IPS-NIHi7 (cell line): Measurements from ENCODE around the gene BARD1.
"Not testable (repeated sequence)": the region's sequence is repeated elsewhere in the genome, so short reads cannot be mapped to it uniquely, and the experiment has no call there.

Experiments
- DNase-seq: peaks from one replicate; pipeline ENCODE4 v3.0.0; 2012; ENCODE audit warnings: mixed read lengths; ENCODE audit errors: extremely low spot score

The BARD1 gene

GRCh38 chr2:214808981-214809750 is at the start of gene BARD1:
TSS of gene BARD1 (minus strand) at chr2:214809683. CDS start at chr2:214809569, 114 bp downstream.
- DNase-seq, result peak; percentile 35

GRCh38 chr2:214856137-214856536 is 46.7 kb upstream of the BARD1 start:
- no peak for DNase-seq

DNA sequence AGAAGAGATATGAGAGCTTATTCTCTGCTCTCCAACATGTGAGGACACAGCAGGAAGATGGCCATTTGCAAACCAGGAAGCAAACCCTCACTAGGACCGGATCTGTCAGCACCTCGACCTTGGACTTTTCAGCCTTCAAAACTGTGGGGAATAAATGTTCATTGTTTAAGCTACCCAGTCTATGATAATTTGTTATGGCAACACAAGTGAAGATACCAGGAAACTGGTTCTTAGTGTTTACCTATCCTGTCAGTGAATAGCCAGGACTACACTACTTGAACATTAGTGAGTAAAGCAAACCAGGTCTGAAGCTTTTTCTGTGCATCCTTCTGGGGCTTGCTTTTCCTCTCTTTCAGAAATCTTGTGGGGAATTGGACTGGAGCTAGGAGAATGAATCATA is 44.4 kb upstream of the BARD1 start:
- DNase-seq, result no peak

- DNase-seq, result no peak
Measured at GRCh38 chr2:214843823-214844222, 34.3 kb upstream of the BARD1 start.

- DNase-seq, result no peak
Measured at GRCh38 chr2:214839464-214839863, 30.0 kb upstream of the BARD1 start.

DNA sequence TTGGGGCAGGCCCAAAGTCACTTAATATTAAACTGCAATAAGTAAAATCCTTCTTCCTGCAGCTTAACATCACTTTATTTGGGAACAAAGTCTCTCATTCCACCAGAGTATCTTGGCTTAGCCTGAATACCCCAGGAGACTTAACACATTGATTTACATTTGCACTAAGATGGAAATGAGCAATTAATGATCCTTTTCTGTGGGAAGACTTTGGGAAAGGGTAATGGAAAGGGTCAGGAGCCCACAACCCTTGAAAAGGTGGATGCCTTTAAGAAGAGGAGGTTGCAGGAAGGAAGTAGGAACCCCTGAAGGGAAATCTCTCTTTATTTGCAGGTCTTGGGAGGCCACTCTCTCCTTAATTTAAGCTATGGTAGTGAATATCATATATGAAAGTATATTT is 28.0 kb upstream of the BARD1 start:
- peak; percentile 25 for DNase-seq

- DNase-seq, result no peak
Measured at GRCh38 chr2:214836568-214836967, 27.1 kb upstream of the BARD1 start.

GRCh38 chr2:214830794-214831346 is 21.4 kb upstream of the BARD1 start:
- peak; percentile 51 for DNase-seq

GRCh38 chr2:214816008-214816533 is 6.6 kb upstream of the BARD1 start:
- no peak for DNase-seq

DNA sequence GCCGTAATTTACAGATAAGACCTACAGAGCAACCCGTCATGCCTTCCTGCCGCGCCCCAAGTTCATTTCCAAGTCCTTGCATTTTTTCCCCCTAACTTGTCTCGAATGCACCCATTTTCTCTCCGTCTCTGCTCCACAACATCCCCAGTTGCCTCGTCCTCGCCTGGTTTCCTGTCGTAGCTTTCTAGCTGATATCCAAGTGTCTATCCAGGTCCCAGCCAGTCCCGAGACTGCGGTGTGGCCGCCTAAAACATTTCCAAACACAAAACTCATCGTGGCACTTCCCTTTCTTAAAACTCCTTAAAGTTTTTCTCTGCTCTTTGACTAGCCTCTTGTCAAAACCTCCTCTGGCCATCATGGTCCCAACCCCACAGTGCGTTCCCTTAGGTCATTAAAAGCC is 1.2 kb upstream of the BARD1 start:
- no peak for DNase-seq

DNA sequence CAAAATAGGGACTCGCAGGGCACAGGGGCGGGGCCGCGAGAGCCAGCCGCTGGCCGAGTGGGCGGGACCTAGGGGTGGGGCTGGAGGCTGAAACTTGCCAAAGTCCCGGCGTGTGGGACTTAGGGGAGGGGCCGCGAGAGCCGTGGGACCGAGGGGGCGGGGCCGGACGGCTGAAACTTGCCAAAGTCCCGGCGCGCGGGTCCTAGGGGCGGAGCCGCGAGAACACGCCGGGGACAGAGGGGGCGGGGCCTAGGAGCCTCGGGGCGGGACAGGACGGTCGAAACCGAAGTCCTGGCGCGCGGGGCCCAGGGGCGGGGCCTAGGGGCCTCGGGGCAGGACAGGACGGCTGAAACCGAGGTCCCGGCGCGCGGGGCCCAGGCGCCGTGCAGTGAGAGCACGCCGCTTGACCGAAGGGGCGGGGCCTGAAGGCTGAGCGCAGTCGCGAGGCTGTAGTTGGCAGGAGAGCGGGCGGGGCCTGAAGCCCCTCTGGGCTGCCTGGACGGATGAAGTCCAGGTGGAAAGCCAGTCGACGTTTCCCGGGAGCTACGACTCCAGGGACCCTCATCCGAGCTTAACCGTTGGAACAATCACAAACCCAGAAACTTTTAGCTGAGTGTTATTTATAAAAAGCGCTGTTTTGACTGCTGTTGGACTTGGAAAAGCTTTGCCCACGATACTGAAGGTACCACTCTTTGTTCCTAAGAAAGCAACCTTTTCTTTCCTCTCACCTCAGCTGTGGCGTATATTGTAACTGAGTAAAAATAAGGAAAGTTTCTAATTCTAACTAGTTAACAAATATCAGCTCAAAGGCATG is 475 bp upstream of the BARD1 start:
- peak; percentile 97 for DNase-seq

GRCh38 chr2:214807653-214808052 is 1.8 kb downstream of the BARD1 start:
- no peak for DNase-seq

DNA sequence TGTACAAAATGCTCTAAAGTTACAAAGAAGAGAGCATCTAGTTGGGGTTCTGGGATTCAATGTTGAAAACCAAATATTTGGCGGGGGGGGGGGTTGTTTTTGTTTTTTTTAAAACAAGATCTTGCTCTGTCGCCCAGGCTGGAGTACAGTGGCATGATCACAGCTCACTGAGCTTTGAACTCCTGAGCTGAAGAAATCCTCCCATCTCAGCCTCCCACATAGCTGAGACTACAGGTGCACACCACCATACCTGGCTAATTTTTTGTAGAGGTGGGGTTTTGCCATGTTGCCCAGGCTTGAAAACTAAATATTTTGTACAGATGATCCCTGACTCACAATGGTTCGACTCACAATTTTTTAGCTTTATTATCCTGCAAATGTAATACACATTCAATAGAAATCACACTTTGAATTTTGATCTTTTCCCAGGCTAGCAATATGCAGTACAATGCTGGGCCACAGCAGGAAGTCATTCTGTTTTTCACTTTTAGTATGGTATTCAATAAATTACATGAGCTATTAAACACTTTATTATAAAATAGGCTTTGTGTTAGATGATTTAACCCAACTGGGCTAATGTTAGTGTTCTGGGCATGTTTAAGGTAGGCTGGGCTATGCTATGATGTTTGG is 7.6 kb downstream of the BARD1 start:
- no peak for DNase-seq

GRCh38 chr2:214801068-214801467 is 8.4 kb downstream of the BARD1 start:
- DNase-seq, result no peak

DNA sequence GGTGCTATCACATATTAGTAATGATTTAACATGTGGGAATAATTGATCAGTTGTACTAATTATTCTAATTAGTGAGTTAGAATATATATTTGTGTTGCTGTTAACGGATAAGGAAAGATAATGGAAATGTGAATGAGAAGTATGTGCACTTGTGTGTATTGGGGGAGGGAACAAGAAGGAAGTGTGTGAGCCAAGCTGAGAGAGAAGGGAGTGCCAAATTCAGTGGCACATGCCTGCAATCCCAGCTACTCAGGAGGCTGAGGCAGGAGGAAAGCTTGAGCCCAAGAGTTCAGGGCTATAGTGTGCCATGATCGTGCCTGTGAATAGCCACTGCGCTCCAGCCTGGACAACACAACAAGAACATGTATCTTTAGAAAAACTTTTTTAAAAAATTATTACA is 9.3 kb downstream of the BARD1 start:
- no peak for DNase-seq

- no peak for DNase-seq
Measured at GRCh38 chr2:214796911-214797310, 12.6 kb downstream of the BARD1 start.

DNA sequence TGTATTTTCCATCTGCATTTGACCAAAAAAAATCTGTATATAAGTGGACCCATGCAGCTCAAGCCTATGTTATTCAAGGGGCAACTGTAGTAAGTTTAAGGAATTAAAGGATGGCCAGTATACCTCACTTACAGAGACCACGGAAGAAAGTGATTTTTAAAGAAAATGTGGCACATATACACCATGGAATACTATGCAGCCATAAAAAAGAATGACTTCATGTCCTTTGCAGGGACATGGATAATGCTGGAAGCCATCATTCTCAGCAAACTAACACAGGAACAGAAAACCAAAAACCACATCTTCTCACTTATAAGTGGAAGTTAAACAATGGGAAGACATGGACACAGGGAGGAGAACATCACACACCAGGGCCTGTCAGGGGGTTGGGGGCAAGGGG is 26.3 kb downstream of the BARD1 start:
- not testable (repeated sequence) for DNase-seq

GRCh38 chr2:214782671-214783070 is 26.8 kb downstream of the BARD1 start:
- no peak for DNase-seq

- DNase-seq, result no peak
Measured at GRCh38 chr2:214781226-214781625, 28.3 kb downstream of the BARD1 start.

DNA sequence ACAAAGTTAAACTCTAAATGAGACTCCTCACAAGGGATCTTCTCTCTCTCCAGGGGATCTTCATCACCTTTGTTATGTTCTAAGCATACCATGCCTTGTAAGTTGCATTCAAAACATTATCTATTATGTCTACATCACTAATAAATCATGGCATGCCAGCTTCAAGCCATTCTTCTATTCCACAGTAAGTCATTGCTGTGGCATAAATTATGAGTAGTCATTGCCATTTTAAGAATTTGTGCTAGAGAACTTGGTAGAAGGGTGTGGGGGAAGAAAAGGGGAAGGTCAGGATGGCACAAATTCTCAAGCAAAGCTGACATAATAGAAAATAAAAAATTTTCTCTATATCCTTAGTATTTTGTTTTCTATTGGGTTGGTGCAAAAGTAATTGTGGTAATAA is 33.5 kb downstream of the BARD1 start:
- DNase-seq, result no peak

DNA sequence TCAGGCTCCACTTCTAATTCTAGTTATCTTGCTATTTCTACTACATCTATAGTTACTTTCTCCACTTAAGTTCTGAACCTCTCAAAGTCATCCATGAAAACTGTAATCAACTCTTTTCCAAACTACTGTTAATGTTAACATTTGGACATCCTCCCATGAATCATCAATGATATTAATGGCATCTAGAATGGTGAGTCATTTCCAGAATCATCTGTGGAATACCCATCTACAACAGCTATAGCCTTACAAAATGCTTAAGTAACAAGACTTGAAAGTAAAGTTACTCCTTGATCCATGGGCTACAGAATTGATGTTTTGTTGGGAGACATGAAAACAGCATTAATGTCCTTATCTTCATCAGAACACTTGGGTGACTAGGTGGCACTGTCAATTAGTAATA is 35.4 kb downstream of the BARD1 start:
- DNase-seq, result no peak

DNA sequence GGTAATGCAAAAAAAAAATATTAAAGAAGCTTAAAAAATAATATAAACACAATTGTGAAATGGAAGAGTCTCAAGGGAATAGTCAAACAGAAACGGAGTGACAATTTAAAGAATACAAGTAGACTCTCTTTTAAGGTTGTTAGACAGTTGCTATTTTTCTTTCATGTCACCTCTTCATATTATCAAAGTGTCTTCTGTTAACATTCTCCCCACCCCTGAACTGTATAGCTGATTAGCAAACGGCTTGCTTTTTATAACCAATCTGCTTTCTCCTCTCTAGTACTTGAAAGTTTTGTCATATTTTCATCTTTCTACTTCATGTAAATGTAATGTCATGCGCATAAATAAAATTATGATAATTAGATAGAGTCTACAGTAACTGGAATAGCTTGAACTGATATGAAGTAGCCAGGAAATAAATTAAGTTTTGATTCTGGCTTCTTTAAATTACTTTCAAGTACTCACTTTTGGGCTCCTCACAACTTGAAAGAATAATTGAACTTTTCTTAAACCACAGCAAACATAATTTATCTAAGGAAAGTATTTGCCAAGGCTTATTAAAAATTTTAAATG is 37.0 kb downstream of the BARD1 start:
- DNase-seq, result no peak
